CD8-positive, alpha-beta memory T cell (primary cell): Measurements from ENCODE around the gene DNAJC27. TPM values are rescaled to one million over a fixed set of nuclear protein-coding genes. Genes with fewer than 3 reads are reported as not detected.
A peak's percentile ranks its signal among the peaks of the same experiment; 100 is the strongest.

Source experiments
- CTCF ChIA-PET: fragments of 350-600 bp; sonication (Branson Sonifier 250); formaldehyde crosslinking; loops from one replicate; lab custom pipeline; 2021; ENCODE audit warnings: antibody characterized with exemption; lab: Charles Lee
- POLR2A ChIA-PET: fragments of 350-600 bp; sonication (Branson Sonifier 250); formaldehyde crosslinking; loops from one replicate; lab custom pipeline; 2021; ENCODE audit warnings: antibody characterized with exemption; lab: Charles Lee
- DNase-seq, 5 donors: peaks; one replicate each; pipeline versions ENCODE4 v3.0.0 to v3.0.0-alpha.2; 2020 to 2022; ENCODE audit warnings: mixed read lengths in 1 of 5
- H3K27ac ChIP-seq: one replicate; pipeline ENCODE4 v1.7.0; 2013; ENCODE audit warnings: low read depth, mild to moderate bottlenecking, low read length, moderate library complexity
- H3K27me3 ChIP-seq: 2 replicates; pipeline ENCODE4 v1.7.0; 2013; ENCODE audit warnings: low read length, mild to moderate bottlenecking; ENCODE audit not compliant: insufficient read depth, poor library complexity, severe bottlenecking
- H3K36me3 ChIP-seq: 2 replicates; pipeline ENCODE4 v1.7.0; 2013; ENCODE audit warnings: mild to moderate bottlenecking, low read length, moderate library complexity; ENCODE audit not compliant: insufficient read depth
- H3K4me1 ChIP-seq: 2 replicates; pipeline ENCODE4 v1.7.0; 2013; ENCODE audit warnings: mild to moderate bottlenecking, low read length, moderate library complexity; ENCODE audit not compliant: insufficient read depth
- H3K4me3 ChIP-seq: 2 replicates; pipeline ENCODE4 v1.7.0; 2013; ENCODE audit warnings: mild to moderate bottlenecking, low read length
- H3K9me3 ChIP-seq: 2 replicates; pipeline ENCODE4 v1.7.0; 2013; ENCODE audit warnings: mild to moderate bottlenecking, low read length
- H3K27ac Mint-ChIP-seq, 8 donors: one replicate each; pipeline ENCODE4 v1.8.0; 2020 to 2021; ENCODE audit warnings: mixed read lengths in 8 of 8, mild to moderate bottlenecking in 6 of 8, inconsistent platforms in 3 of 8, moderate library complexity in 3 of 8
- H3K27me3 Mint-ChIP-seq, 2 donors: one replicate each; pipeline ENCODE4 v1.8.0; 2020 to 2021; ENCODE audit warnings: mixed read lengths in 2 of 2, mild to moderate bottlenecking in 1 of 2, moderate library complexity in 1 of 2
- H3K36me3 Mint-ChIP-seq, 3 donors: one replicate each; pipeline ENCODE4 v1.8.0; 2020 to 2021; ENCODE audit warnings: mixed read lengths in 3 of 3, inconsistent platforms in 1 of 3, mild to moderate bottlenecking in 1 of 3
- H3K4me1 Mint-ChIP-seq, 3 donors: one replicate each; pipeline ENCODE4 v1.8.0; 2020 to 2021; ENCODE audit warnings: mixed read lengths in 3 of 3, inconsistent platforms in 1 of 3, mild to moderate bottlenecking in 1 of 3
- H3K4me3 Mint-ChIP-seq, 7 donors: one replicate each; pipeline ENCODE4 v1.8.0; 2020 to 2021; ENCODE audit warnings: mixed read lengths in 7 of 7, mild to moderate bottlenecking in 6 of 7, moderate library complexity in 4 of 7, inconsistent platforms in 2 of 7
- H3K9me3 Mint-ChIP-seq, 5 donors: one replicate each; pipeline ENCODE4 v1.8.0; 2020 to 2022; ENCODE audit warnings: mixed read lengths in 5 of 5, mild to moderate bottlenecking in 3 of 5, moderate library complexity in 2 of 5, inconsistent platforms in 1 of 5
- polyA plus RNA-seq: library from polyadenylated mRNA; unstranded; fragments of 300-500 nt; fragmentation: Illumina TruSeq; gene quantifications from one replicate; pipeline ENCODE4 v1.2.3, GENCODE V29; 2021
- total RNA-seq, 2 experiments: library from RNA; stranded (reverse); gene quantifications; one replicate each; pipeline ENCODE4 v1.2.3, GENCODE V29; 2021

Gene DNAJC27
- total and polyA plus RNA-seq, 3 experiments from 2014 or later = 2.8 to 4.7 (median 4.4) TPM

- no peaks in the 10 kb centered on the region for H3K27me3 Mint-ChIP-seq
These were observed 41.0 kb downstream of the DNAJC27 start for GRCh38 chr2:24930768-24931167.

GRCh38 chr2:24929230-24929629, 42.5 kb downstream of the DNAJC27 start:
- no peak for DNase-seq
- Mint-ChIP-seq H3K27ac (peak overlapping the region in 2 of 8 donors; percentile 51 to 63), H3K27me3 (no peaks in the 10 kb centered on the region), H3K4me3 (no peak overlapping the region), H3K9me3 (no peaks in the 10 kb centered on the region), H3K36me3 (no peaks in the 10 kb centered on the region), H3K4me1 (peaks cover 6 to 17% (median 9%) of the 10 kb centered on the region in 3 donors)
- no peaks in the 10 kb centered on the region for H3K9me3 ChIP-seq
- H3K27me3 ChIP-seq = no peaks in the 10 kb centered on the region
- no peaks in the 10 kb centered on the region for H3K36me3 ChIP-seq
- CTCF ChIA-PET = no interaction called here
- peaks cover 16% of the 10 kb centered on the region for H3K4me1 ChIP-seq
- POLR2A ChIA-PET = no interaction called here
- H3K4me3 ChIP-seq = no peak overlapping the region
- H3K27ac ChIP-seq = no peak overlapping the region

More at GRCh38 chr2:24930768-24931167, 41.0 kb downstream of the DNAJC27 start:
- no peak overlapping the region for H3K27ac ChIP-seq
- H3K4me3 Mint-ChIP-seq = no peak overlapping the region
- H3K9me3 ChIP-seq = no peaks in the 10 kb centered on the region
- no peak overlapping the region for H3K4me3 ChIP-seq
- CTCF ChIA-PET = no interaction called here
- peaks cover 16% of the 10 kb centered on the region for H3K4me1 ChIP-seq
- POLR2A ChIA-PET = no interaction called here
- H3K36me3 Mint-ChIP-seq = no peaks in the 10 kb centered on the region
- H3K36me3 ChIP-seq = no peaks in the 10 kb centered on the region
- H3K4me1 Mint-ChIP-seq = peaks cover 6 to 17% (median 9%) of the 10 kb centered on the region in 3 donors
- no peaks in the 10 kb centered on the region for H3K9me3 Mint-ChIP-seq
- no peak for DNase-seq
- H3K27ac Mint-ChIP-seq = peak overlapping the region in 3 of 8 donors; percentile 9 to 40 (median 20)
- no peaks in the 10 kb centered on the region for H3K27me3 ChIP-seq

- no peaks in the 10 kb centered on the region for H3K9me3 Mint-ChIP-seq
- H3K4me3 ChIP-seq = no peak overlapping the region
- peaks cover 6 to 17% (median 9%) of the 10 kb centered on the region in 3 donors for H3K4me1 Mint-ChIP-seq
- H3K27ac Mint-ChIP-seq = peak overlapping the region in 1 of 8 donors; percentile 58
- H3K36me3 ChIP-seq = no peaks in the 10 kb centered on the region
- no peaks in the 10 kb centered on the region for H3K27me3 ChIP-seq
- no peaks in the 10 kb centered on the region for H3K9me3 ChIP-seq
- peaks cover 16% of the 10 kb centered on the region for H3K4me1 ChIP-seq
- H3K36me3 Mint-ChIP-seq = no peaks in the 10 kb centered on the region
- no peaks in the 10 kb centered on the region for H3K27me3 Mint-ChIP-seq
- H3K27ac ChIP-seq = no peak overlapping the region
- ChIA-PET POLR2A (no interaction called here), CTCF (no interaction called here)
- no peak overlapping the region for H3K4me3 Mint-ChIP-seq
- DNase-seq = no peak
These were observed 43.7 kb downstream of the DNAJC27 start for GRCh38 chr2:24928036-24928435.

- Mint-ChIP-seq H3K9me3 (no peaks in the 10 kb centered on the region), H3K36me3 (no peaks in the 10 kb centered on the region), H3K4me3 (peak overlapping the region in 5 of 7 donors; percentile 52 to 88 (median 71)), H3K27ac (peak overlapping the region in 6 of 8 donors; percentile 18 to 95 (median 53)), H3K27me3 (no peaks in the 10 kb centered on the region), H3K4me1 (peaks cover 6 to 17% (median 9%) of the 10 kb centered on the region in 3 donors)
- no peaks in the 10 kb centered on the region for H3K27me3 ChIP-seq
- CTCF ChIA-PET = no interaction called here
- DNase-seq = no peak
- peaks cover 16% of the 10 kb centered on the region for H3K4me1 ChIP-seq
- no peaks in the 10 kb centered on the region for H3K36me3 ChIP-seq
- peak overlapping the region; percentile 37 for H3K4me3 ChIP-seq
- no peak overlapping the region for H3K27ac ChIP-seq
- POLR2A ChIA-PET = no interaction called here
- H3K9me3 ChIP-seq = no peaks in the 10 kb centered on the region
These were observed 45.0 kb downstream of the DNAJC27 start for GRCh38 chr2:24926602-24927252.

- H3K4me3 ChIP-seq = peak overlapping the region; percentile 14
These were observed 45.5 kb downstream of the DNAJC27 start for GRCh38 chr2:24926220-24926601.

GRCh38 chr2:24925815-24926214, 45.9 kb downstream of the DNAJC27 start:
- Mint-ChIP-seq H3K4me3 (no peak overlapping the region), H3K4me1 (peaks cover 7 to 17% (median 8%) of the 10 kb centered on the region in 3 donors), H3K36me3 (no peaks in the 10 kb centered on the region), H3K9me3 (no peaks in the 10 kb centered on the region), H3K27ac (no peak overlapping the region), H3K27me3 (no peaks in the 10 kb centered on the region)
- no peak for DNase-seq
- ChIA-PET POLR2A (no interaction called here), CTCF (no interaction called here)
- Histone ChIP-seq H3K4me3 (peak overlapping the region; percentile 14), H3K27me3 (no peaks in the 10 kb centered on the region), H3K4me1 (peaks cover 20% of the 10 kb centered on the region), H3K36me3 (no peaks in the 10 kb centered on the region), H3K27ac (no peak overlapping the region), H3K9me3 (no peaks in the 10 kb centered on the region)

More at GRCh38 chr2:24926220-24926601, 45.5 kb downstream of the DNAJC27 start:
- Mint-ChIP-seq H3K27me3 (no peaks in the 10 kb centered on the region), H3K4me3 (peak overlapping the region in 3 of 7 donors; percentile 52 to 71 (median 65)), H3K9me3 (no peaks in the 10 kb centered on the region), H3K4me1 (peaks cover 6 to 17% (median 9%) of the 10 kb centered on the region in 3 donors), H3K27ac (peak overlapping the region in 1 of 8 donors; percentile 18), H3K36me3 (no peaks in the 10 kb centered on the region)
- Histone ChIP-seq H3K9me3 (no peaks in the 10 kb centered on the region), H3K27ac (no peak overlapping the region), H3K27me3 (no peaks in the 10 kb centered on the region), H3K4me1 (peaks cover 16% of the 10 kb centered on the region), H3K36me3 (no peaks in the 10 kb centered on the region)
- ChIA-PET POLR2A (no interaction called here), CTCF (no interaction called here)
- DNase-seq = no peak

GRCh38 chr2:24924732-24925131, 47.0 kb downstream of the DNAJC27 start:
- no peak overlapping the region for H3K27ac ChIP-seq
- Mint-ChIP-seq H3K4me3 (no peak overlapping the region), H3K36me3 (no peaks in the 10 kb centered on the region), H3K27ac (no peak overlapping the region), H3K27me3 (no peaks in the 10 kb centered on the region), H3K9me3 (no peaks in the 10 kb centered on the region), H3K4me1 (peaks cover 7 to 17% (median 9%) of the 10 kb centered on the region in 3 donors)
- no peaks in the 10 kb centered on the region for H3K9me3 ChIP-seq
- no peaks in the 10 kb centered on the region for H3K27me3 ChIP-seq
- POLR2A ChIA-PET = no interaction called here
- H3K4me1 ChIP-seq = peaks cover 22% of the 10 kb centered on the region
- H3K36me3 ChIP-seq = no peaks in the 10 kb centered on the region
- H3K4me3 ChIP-seq = no peak overlapping the region
- CTCF ChIA-PET = no interaction called here
- DNase-seq = no peak

- no peak overlapping the region for H3K4me3 ChIP-seq
- no peaks in the 10 kb centered on the region for H3K27me3 ChIP-seq
- CTCF ChIA-PET = no interaction called here
- POLR2A ChIA-PET = no interaction called here
- H3K4me3 Mint-ChIP-seq = peak overlapping the region in 1 of 7 donors; percentile 54
- H3K27ac ChIP-seq = no peak overlapping the region
- H3K36me3 Mint-ChIP-seq = peaks cover 0 to 1% (median 0%) of the 10 kb centered on the region in 3 donors
- H3K4me1 ChIP-seq = peaks cover 23% of the 10 kb centered on the region
- no peaks in the 10 kb centered on the region for H3K27me3 Mint-ChIP-seq
- peaks cover 9 to 19% (median 10%) of the 10 kb centered on the region in 3 donors for H3K4me1 Mint-ChIP-seq
- no peaks in the 10 kb centered on the region for H3K9me3 ChIP-seq
- H3K27ac Mint-ChIP-seq = peak overlapping the region in 1 of 8 donors; percentile 91
- H3K9me3 Mint-ChIP-seq = no peaks in the 10 kb centered on the region
- no peak for DNase-seq
- no peaks in the 10 kb centered on the region for H3K36me3 ChIP-seq
These were observed 47.5 kb downstream of the DNAJC27 start for GRCh38 chr2:24924266-24924665.
